ENCODE results near the gene NKD1.
A peak's percentile ranks its signal among the peaks of the same experiment; 100 is the strongest.

Gene NKD1

DNA sequence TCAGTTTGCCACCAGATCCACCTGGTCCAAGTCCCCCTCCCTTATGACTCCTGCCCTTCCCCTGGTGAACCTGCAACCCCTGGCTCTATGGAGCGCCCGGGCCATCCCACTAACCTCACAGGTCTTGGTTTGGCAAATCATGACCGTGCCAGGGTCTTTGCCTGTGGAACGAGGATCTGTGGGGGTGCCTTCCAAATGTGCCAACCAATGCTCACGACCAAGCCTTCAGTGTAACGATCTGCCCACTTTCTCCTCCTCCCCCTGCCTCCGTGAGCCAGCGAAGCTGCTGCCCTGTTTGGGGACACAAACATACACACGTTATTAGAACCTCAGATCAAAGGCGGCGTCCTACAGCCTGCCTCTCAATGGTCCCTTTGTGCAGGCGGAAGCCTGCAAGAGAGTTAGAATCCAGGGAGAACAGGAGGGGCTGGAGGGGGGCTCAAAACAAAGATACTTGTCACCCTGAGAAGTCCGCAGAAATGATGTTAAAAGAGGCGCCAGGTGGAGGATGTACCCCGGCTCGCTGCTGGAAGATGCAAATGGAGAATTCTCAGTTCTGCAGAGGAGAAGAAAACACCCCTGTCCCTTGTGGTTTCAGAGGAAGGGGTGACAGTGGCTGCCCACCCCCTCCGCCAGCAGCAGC lies 9.0 kb upstream of the NKD1 start:
- DNase-seq, result no peak

DNA sequence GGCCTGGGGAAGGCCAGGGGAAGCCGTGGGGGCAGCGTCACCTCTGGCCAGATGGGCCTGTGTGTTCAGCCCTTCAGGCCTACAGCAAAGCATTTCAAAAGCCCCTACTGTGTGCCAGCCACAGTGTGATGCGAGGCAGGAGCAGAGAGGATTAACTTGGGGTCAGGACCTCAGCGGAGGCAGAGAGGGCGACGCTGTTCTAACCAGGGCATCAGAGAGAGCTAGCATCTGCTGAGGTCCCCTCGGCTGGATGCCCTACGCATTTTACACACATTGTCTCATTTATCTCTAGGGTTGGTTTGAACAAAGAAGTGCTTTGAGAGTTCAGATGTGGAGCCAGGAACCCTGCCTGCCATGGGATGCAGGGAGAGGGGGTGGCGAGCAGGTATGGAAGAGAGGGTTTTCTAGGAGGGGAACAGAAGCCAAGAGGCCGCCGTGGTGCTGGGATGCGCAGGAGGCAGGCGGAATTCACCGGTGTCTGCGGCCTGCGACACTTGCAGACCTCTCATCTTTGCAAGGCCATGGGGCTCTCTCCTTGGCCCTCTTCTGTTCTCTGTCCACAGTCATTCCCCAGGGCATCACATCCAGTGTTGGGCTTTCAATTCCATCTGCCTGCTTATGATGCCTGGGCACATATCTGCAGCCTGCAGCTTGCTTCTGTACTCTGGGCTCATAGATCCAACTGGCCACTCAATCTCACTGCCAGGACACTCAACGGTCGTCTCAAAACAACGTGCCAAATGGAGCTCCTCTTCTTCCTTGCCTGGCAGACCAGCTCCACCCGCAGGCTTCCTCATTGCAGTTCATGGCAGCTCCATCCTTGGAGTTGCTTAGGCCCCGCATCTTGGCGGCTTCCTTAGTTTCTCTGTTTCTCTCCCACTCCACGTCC lies 8.1 kb upstream of the NKD1 start:
- DNase-seq, result no peak

DNA sequence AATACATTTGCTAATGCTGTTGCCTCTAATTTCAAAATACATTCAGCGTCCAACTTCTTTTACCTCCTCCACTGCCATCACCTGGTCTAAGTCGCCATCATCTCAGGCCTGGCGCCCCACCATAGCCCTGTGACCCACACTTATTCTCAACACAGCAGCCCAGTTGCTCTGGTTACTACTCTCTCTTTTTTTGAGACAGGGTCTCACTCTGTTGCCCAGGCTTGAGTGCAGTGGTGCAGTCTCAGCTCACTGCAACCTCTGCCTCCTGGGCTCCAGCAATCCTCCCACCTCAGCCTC lies 7.5 kb upstream of the NKD1 start:
- no peak for DNase-seq

DNA sequence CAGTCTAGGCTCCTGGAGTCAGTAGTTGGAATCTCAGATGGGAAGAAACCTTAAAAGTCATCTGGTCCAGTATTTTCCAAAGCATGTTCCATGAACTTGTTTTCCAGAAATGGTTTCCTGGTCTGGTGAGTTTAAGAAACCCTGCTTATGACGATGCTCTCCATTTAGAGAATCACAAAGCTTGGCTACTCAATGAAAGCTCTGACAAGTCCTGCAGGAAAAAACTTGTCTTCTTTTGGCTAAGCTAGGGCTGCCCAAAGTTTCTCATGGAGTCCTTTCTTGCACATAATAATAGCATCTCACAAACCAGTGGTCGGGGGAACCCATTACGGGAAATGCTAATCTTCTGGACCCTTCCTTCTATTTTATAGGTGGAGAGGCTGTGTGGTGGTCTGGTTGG lies 5.5 kb upstream of the NKD1 start:
- no peak for DNase-seq

DNA sequence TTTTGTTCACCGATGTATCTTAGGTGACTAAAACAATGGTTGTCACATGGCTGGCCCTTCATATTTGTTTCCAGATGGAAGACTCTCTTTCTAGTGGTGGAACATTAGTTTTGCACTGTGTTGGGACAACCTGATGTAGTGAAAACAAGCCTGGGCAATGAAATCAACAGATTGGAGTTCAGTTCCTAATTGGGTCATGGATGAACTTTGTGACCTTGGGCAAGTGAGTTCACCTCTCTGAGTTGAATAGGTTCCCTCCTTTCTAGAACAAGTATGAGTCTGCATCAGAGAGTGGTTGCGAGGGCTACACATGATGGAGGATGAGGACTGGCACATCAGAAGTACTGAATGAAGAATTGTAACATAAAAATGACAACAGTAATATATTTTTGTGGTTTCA lies 2.1 kb upstream of the NKD1 start:
- DNase-seq, result no peak

GRCh38 chr16:50547340-50548124 lies 664 bp upstream of the NKD1 start:
- DNase-seq, result peak; percentile 30

GRCh38 chr16:50548909-50549560 lies 839 bp downstream of the NKD1 start:
- no peak for DNase-seq

DNA sequence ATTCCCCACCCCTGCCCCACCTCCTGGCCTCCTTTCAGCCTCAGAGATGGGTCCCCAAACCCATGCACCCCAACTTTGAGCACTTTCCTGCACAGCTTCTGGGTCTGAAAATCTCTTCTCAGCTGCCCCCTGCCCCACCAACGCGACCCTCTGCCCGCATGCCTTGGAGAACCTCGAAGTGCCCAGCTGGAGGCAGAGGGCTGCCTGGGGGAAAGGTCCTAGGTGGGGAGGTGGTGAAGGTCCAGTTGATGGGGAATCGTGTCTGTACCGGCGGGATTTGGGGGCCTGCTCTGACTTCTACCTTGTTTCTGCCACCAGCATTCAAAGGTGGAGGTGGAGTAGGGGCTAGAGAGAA lies 1.3 kb downstream of the NKD1 start:
- DNase-seq, result no peak

DNA sequence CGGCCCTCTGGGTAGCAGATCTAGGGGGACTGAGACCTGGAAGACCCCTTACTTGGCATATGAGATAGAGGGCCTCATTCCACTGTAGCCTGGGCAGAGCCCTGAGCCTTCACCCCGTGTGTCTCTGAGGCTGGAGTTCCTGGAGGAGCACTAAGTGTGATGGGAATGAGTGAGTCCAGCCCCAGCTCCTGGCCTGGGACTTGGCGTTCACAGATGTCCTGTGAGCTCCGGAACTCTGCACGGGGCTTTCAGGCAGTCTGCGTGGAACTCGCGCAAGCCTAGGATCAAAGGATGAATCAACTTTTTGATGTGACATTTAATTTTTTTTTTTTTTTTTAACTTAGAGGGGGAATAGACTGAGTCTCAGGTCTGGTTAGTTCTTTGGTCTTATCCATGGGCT lies 1.8 kb downstream of the NKD1 start:
- DNase-seq, result no peak

DNA sequence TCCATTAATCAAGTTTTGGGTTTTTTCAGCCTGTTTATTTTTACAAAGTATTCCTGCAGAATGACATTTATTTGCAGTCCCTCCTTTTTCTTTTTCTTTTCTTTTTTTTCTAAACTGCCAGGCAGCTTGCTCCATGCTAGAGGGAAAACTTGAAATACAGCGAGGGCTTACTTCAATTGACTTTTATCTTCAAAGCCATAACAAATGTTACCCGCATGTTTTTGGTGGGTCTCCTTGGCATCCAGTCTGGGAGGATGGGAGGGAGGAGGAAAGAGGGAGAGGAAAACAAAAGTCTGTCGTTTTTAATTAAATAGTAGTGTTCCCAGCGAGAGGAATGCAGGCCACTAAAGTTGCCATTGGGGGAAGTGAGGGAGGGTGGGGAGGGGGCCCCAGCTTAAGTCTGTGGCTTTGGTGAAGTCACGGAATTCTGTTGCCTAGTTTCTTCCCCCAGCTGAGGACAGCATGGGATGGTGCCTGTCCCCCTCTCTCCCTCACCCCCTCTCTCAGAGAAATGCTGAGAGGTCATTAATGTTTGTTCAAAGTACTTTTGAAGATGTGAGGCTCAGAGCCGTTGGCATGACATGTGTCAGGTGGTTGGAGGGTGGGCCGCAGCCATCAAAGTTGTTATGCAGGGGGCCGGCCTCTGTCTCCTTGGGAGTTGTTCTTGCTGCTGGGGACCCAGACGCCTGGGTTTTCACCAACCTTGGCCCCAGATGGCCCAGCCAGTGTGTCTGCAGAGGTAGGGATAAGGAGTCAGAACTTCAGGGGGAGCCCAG lies 2.9 kb downstream of the NKD1 start:
- no peak for DNase-seq

- no peak for DNase-seq
Measured at GRCh38 chr16:50552476-50553101, 4.4 kb downstream of the NKD1 start.

DNA sequence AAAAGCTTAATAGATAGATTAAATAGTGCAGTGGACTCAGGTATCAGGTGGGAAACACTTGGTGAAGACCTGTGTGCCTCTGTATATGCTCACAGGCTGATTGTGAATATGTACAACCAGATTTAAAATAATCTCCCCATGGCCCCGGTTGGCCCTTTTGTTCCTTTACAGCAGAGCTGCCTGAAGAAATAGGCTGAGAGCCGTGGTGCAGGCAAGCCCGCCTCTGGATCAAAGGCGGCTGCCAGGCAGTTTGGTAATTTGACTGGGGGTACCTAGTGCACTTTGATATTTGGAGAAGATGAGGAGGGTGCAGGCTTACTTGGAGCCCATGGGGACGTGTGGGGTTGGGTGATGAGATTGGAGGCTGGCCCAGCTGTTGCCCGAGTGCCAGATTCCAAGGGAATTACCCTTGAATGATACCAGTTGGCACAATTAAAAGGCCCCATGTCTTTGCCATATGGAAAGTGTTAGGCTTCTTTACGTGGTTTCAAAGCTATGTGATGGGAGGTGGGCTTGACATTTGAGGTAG lies 5.0 kb downstream of the NKD1 start:
- no peak for DNase-seq

DNA sequence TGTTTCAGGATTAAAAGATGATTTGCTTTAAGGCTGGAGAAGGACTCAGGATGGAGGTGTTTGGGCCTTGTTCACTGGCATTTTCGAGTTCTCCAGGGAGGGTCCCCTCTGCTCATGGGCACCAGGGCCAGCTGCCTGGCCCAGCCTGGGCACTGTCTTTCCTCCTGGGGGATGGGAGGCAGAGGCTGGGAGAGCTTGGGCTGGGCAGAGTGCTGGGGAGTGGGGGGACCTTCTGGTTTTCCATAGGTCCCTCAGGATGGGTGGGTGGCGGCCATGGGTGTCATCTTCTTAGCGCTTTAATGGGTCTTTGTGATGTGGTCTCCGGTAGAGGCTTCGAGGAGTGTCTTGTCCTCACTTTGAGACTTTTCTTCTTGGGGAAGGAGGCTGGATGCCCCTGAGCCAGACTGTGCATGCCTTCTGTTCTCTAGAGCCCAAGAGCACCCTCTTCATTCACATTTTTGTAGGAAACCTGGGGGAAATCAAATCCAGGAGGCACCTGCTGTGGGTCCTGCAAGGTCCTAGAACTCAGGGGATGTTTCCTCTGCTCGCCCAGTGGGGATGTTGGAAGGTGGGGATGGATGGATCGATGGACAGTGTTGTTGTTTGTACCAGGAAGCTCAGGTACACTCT lies 5.7 kb downstream of the NKD1 start:
- DNase-seq, result no peak

DNA sequence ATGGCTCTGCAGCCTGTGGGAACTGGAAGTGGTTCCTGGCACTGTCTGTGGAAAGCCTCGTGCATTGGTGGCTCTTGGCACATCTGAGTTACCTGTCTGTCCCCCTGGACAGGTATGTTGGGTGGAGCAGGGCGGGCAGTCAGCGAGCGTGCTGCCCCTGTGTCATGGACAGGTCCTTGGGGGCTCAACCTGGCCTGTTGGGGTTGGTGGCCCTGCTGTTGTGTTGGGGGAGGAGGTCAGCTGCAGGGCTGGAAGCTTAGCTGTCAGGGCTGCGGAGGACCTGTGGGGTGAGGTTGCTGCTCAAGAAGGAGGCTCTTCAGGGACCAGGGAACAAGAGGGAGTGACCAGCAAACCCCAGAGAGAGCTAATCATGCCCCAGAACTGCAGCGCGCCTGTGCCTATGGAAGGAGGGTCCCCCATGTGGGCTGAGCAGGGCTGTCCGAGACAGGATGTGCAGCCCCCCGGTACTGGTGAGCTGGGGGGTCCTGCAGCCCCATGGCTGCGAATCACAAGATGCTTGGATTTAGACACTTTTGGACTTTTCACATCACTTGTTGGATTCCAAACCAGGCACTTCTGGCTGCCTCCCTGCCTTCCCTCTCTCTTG lies 7.2 kb downstream of the NKD1 start:
- no peak for DNase-seq

DNA sequence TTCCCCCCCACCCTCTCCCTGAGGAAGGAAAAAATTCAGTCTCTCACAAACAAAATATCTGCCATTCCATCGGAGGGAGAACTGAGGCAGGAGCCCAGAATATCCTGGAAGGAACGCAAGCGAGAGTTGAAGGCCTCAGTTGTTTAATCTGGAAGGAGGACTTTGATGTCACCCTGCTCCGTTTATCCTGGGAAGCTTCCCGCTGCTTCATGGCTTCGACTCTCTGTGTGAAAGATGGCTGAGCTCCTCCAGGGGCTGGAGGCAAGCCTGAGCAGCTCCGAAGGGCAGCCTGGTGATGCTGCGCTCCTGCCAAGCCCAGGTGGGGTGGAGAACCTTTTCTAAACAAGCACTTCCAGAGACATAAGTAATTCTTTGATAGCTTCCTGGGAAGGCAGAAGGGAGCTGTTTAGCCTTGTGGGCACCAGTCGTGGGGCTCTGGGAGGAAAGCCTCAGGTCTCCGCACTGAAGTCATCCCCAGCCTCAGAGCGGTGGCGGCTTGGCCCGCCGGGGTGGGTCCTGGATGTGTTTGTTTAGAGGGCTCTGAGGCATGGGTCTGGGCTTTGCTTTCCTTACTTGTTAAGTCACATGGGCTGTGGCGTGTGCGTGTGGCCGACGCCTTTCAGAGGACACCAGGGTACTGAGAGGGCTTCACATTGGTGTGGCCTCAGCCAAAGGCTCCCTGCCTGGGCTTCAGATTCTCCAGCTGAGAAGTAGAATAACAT lies 7.9 kb downstream of the NKD1 start:
- DNase-seq, result no peak

GRCh38 chr16:50557046-50557445 lies 8.8 kb downstream of the NKD1 start:
- no peak for DNase-seq

- DNase-seq, result no peak
Measured at GRCh38 chr16:50558913-50559312, 10.7 kb downstream of the NKD1 start.

- DNase-seq, result no peak
Measured at GRCh38 chr16:50559342-50559741, 11.1 kb downstream of the NKD1 start.

DNA sequence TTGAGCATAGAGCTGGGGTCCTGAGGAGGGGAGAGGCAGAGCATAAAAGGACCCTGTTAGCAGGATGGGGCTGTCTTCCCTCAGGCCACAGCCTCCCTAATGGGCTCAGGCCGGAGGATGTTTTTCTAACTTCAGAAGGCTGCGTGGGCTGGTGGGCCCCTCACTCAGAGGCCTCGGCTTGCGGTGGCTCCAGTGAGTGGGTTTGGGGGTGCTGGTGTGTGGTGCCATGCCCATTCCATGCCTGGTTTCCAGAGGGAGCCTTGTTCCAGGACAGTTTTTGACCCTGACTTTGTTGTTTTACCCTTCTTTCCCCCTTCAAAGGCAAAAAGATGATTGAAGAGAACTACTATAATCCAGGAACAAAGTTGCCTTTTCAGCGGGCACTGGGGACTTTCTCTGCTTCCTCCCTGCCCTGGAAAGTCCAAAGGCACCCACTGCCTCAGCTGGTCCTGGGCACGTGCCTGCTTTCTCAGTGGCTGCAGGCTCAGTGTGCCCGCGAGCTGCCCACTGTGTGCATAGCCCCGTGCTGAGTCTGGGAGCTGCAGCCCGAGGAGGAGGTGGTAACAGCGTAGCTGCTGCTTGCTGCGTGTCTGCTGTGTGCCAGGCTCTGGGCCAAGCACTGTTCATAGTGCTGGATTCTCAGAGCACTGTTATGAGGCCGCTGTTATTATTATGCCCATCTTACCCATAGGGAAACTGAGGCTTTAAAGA lies 11.8 kb downstream of the NKD1 start:
- DNase-seq, result no peak
